Measurements from ENCODE around the gene DDX55. TPM values are rescaled to one million over a fixed set of nuclear protein-coding genes. Genes with fewer than 3 reads are reported as not detected.

Gene DDX55
- polyA plus RNA-seq, 10 donors, result 10.2 to 26.7 (median 15.9) TPM

GRCh38 chr12:123608182-123608581, 6.3 kb downstream of the DDX55 start:
- no peak for DNase-seq

- no peak for DNase-seq
Observed at GRCh38 chr12:123614110-123614509, 12.2 kb downstream of the DDX55 start.

GRCh38 chr12:123614531-123614930, 12.6 kb downstream of the DDX55 start:
- no peak for DNase-seq

- no peak for DNase-seq
Observed at GRCh38 chr12:123617144-123617543, 15.2 kb downstream of the DDX55 start.

- no peak for DNase-seq
Observed at GRCh38 chr12:123617580-123617979, 15.7 kb downstream of the DDX55 start.

- no peak for DNase-seq
Observed at GRCh38 chr12:123621101-123621500, 19.2 kb downstream of the DDX55 start.

GRCh38 chr12:123621619-123622530, 20.0 kb downstream of the DDX55 start:
- no peak for DNase-seq

- DNase-seq, result peak; percentile 97 to 99 (median 99)
Observed at GRCh38 chr12:123633379-123634141, 31.7 kb downstream of the DDX55 start, which contains the start of the genes EIF2B1 and GTF2H3. Gene EIF2B1 (minus strand): TSS chr12:123633686. CDS start chr12:123633557, 129 bp downstream. Gene GTF2H3 (plus strand): TSS chr12:123633829. CDS start chr12:123633860, 31 bp downstream.

GRCh38 chr12:123634142-123634561, 32.3 kb downstream of the DDX55 start:
- no peak for DNase-seq

GRCh38 chr12:123643911-123644310, 42.0 kb downstream of the DDX55 start:
- no peak for DNase-seq

GRCh38 chr12:123645380-123645779, 43.5 kb downstream of the DDX55 start:
- no peak for DNase-seq

- DNase-seq, result no peak
Observed at GRCh38 chr12:123645878-123646277, 44.0 kb downstream of the DDX55 start.

- DNase-seq, result no peak
Observed at GRCh38 chr12:123648401-123648800, 46.5 kb downstream of the DDX55 start.

GRCh38 chr12:123654129-123654701, 52.3 kb downstream of the DDX55 start:
- no peak for DNase-seq

- DNase-seq, result no peak
Observed at GRCh38 chr12:123655420-123655819, 53.5 kb downstream of the DDX55 start.

- no peak for DNase-seq
Observed at GRCh38 chr12:123656392-123656791, 54.5 kb downstream of the DDX55 start.

GRCh38 chr12:123657211-123657610, 55.3 kb downstream of the DDX55 start:
- DNase-seq, result no peak

- peak in 1 of 3 donors; percentile 66 for DNase-seq
Observed at GRCh38 chr12:123659996-123660727, 58.3 kb downstream of the DDX55 start.

GRCh38 chr12:123667771-123668170, 65.9 kb downstream of the DDX55 start:
- no peak for DNase-seq

Measured in muscle of back (tissue), 11 donors.